DND-41 (cell line): Measurements from ENCODE around the gene TMEM184C.

Source experiments
- EZH2 ChIP-seq: IDR thresholded peaks from 3 replicates; pipeline ENCODE4 v1.6.1; 2012; ENCODE audit warnings: borderline replicate concordance, low read depth, mild to moderate bottlenecking, moderate library complexity, low read length, inconsistent platforms; ENCODE audit not compliant: severe bottlenecking
- TF ChIP-seq, protein P1 (sequence below): IDR thresholded peaks from 2 replicates; pipeline ENCODE4 v1.5.1; 2012; ENCODE audit warnings: borderline replicate concordance, low read length, moderate library complexity, mild to moderate bottlenecking; ENCODE audit not compliant: poor library complexity, severe bottlenecking; ENCODE audit errors: extremely low read depth

- TF ChIP-seq, protein P1, sequence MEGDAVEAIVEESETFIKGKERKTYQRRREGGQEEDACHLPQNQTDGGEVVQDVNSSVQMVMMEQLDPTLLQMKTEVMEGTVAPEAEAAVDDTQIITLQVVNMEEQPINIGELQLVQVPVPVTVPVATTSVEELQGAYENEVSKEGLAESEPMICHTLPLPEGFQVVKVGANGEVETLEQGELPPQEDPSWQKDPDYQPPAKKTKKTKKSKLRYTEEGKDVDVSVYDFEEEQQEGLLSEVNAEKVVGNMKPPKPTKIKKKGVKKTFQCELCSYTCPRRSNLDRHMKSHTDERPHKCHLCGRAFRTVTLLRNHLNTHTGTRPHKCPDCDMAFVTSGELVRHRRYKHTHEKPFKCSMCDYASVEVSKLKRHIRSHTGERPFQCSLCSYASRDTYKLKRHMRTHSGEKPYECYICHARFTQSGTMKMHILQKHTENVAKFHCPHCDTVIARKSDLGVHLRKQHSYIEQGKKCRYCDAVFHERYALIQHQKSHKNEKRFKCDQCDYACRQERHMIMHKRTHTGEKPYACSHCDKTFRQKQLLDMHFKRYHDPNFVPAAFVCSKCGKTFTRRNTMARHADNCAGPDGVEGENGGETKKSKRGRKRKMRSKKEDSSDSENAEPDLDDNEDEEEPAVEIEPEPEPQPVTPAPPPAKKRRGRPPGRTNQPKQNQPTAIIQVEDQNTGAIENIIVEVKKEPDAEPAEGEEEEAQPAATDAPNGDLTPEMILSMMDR: no peak
- TF ChIP-seq EZH2: no peak
These were observed 869 bp downstream of the TMEM184C start for GRCh38 chr4:147617841-147618691.
